Glutamatergic neuron (in vitro differentiated cells): ENCODE results near the gene NR1H4. TPM values are rescaled to one million over a fixed set of nuclear protein-coding genes. Genes with fewer than 3 reads are reported as not detected.

Experiments
- DNase-seq: peaks from one replicate; pipeline ENCODE4 v3.0.0; 2022
- H3K27ac Mint-ChIP-seq: one replicate; pipeline ENCODE4 v1.8.0; 2020; ENCODE audit warnings: mild to moderate bottlenecking, mixed read lengths, inconsistent platforms; ENCODE audit not compliant: unreplicated experiment
- H3K27me3 Mint-ChIP-seq: one replicate; pipeline ENCODE4 v1.8.0; 2020; ENCODE audit warnings: mild to moderate bottlenecking, moderate library complexity, mixed read lengths, inconsistent platforms; ENCODE audit not compliant: unreplicated experiment
- H3K36me3 Mint-ChIP-seq: one replicate; pipeline ENCODE4 v1.8.0; 2020; ENCODE audit warnings: mild to moderate bottlenecking, mixed read lengths, inconsistent platforms; ENCODE audit not compliant: unreplicated experiment
- H3K4me1 Mint-ChIP-seq: one replicate; pipeline ENCODE4 v1.8.0; 2020; ENCODE audit warnings: mild to moderate bottlenecking, low read depth, mixed read lengths, inconsistent platforms; ENCODE audit not compliant: unreplicated experiment
- H3K4me3 Mint-ChIP-seq: one replicate; pipeline ENCODE4 v1.8.0; 2020; ENCODE audit warnings: mild to moderate bottlenecking, mixed read lengths, inconsistent platforms; ENCODE audit not compliant: unreplicated experiment
- H3K9me3 Mint-ChIP-seq: one replicate; pipeline ENCODE4 v1.8.0; 2020; ENCODE audit warnings: mild to moderate bottlenecking, moderate library complexity, mixed read lengths, inconsistent platforms; ENCODE audit not compliant: unreplicated experiment
- CTCF ChIP-seq: fragments of 200-600 bp; sonication (generic); IDR thresholded peaks from one replicate; pipeline ENCODE4 v1.5.0; 2021; ENCODE audit not compliant: partially characterized antibody, unreplicated experiment
- total RNA-seq: library from RNA; stranded (reverse); fragmentation: NEBNext Ultra II Directional; extraction: Animal tissue kit (Norgen Biotek cat#: 25700); gene quantifications from one replicate; pipeline ENCODE4 v1.2.1, GENCODE V29; 2021; ENCODE audit not compliant: unreplicated experiment

NR1H4 gene
- total RNA-seq, 1 donor from 2014 or later, result not detected

- H3K9me3 Mint-ChIP-seq, result peaks cover 2% of the 10 kb centered on the region
- no peaks in the 10 kb centered on the region for H3K36me3 Mint-ChIP-seq
- no peaks in the 10 kb centered on the region for H3K27me3 Mint-ChIP-seq
- TF ChIP-seq CTCF, result no peak
- peaks cover 3% of the 10 kb centered on the region for H3K4me1 Mint-ChIP-seq
- no peak overlapping the region for H3K4me3 Mint-ChIP-seq
- DNase-seq, result no peak
- H3K27ac Mint-ChIP-seq, result no peak overlapping the region
Observed at GRCh38 chr12:100443434-100443833, 30.2 kb upstream of the NR1H4 start.

GRCh38 chr12:100445081-100445481 is 28.6 kb upstream of the NR1H4 start:
- Mint-ChIP-seq H3K4me3 (no peak overlapping the region), H3K4me1 (peaks cover 3% of the 10 kb centered on the region), H3K27me3 (no peaks in the 10 kb centered on the region), H3K27ac (no peak overlapping the region), H3K36me3 (no peaks in the 10 kb centered on the region), H3K9me3 (peaks cover 2% of the 10 kb centered on the region)
- TF ChIP-seq CTCF, result no peak
- DNase-seq, result no peak

- Mint-ChIP-seq H3K4me1 (peaks cover 3% of the 10 kb centered on the region), H3K4me3 (no peak overlapping the region), H3K27me3 (no peaks in the 10 kb centered on the region), H3K9me3 (no peaks in the 10 kb centered on the region), H3K27ac (no peak overlapping the region), H3K36me3 (no peaks in the 10 kb centered on the region)
- no peak for TF ChIP-seq CTCF
- no peak for DNase-seq
Observed at GRCh38 chr12:100447381-100447780, 26.3 kb upstream of the NR1H4 start.

GRCh38 chr12:100448656-100449055 is 25.0 kb upstream of the NR1H4 start:
- Mint-ChIP-seq H3K27me3 (no peaks in the 10 kb centered on the region), H3K4me3 (no peak overlapping the region), H3K4me1 (peaks cover 3% of the 10 kb centered on the region), H3K9me3 (no peaks in the 10 kb centered on the region), H3K36me3 (no peaks in the 10 kb centered on the region), H3K27ac (no peak overlapping the region)
- no peak for DNase-seq
- no peak for TF ChIP-seq CTCF

- no peak for DNase-seq
Observed at GRCh38 chr12:100450735-100451134, 22.9 kb upstream of the NR1H4 start.

More at GRCh38 chr12:100450735-100451134, 22.9 kb upstream of the NR1H4 start:
- no peak overlapping the region for H3K4me3 Mint-ChIP-seq
- H3K27me3 Mint-ChIP-seq, result no peaks in the 10 kb centered on the region
- no peak overlapping the region for H3K27ac Mint-ChIP-seq
- H3K36me3 Mint-ChIP-seq, result no peaks in the 10 kb centered on the region
- peaks cover 3% of the 10 kb centered on the region for H3K4me1 Mint-ChIP-seq
- no peaks in the 10 kb centered on the region for H3K9me3 Mint-ChIP-seq
- no peak for TF ChIP-seq CTCF
